IPS-11a (cell line): ENCODE data around the gene TAF9B.
A peak's percentile ranks its signal among the peaks of the same experiment; 100 is the strongest.
"Not testable (repeated sequence)": the region's sequence is repeated elsewhere in the genome, so short reads cannot be mapped to it uniquely, and the experiment has no call there.

Experiments
- H3K4me3 ChIP-seq: one replicate; pipeline ENCODE4 v1.5.1; 2013; ENCODE audit warnings: low read depth, low read length, control low read depth

TAF9B gene

GRCh38 chrX:78116766-78117165 lies 22.7 kb downstream of the TAF9B start:
- H3K4me3 ChIP-seq, result no peak overlapping the region

- no peak overlapping the region for H3K4me3 ChIP-seq
Measured at GRCh38 chrX:78116365-78116764, 23.1 kb downstream of the TAF9B start.

- H3K4me3 ChIP-seq, result no peak overlapping the region
Measured at GRCh38 chrX:78111140-78111931, 28.1 kb downstream of the TAF9B start.

DNA sequence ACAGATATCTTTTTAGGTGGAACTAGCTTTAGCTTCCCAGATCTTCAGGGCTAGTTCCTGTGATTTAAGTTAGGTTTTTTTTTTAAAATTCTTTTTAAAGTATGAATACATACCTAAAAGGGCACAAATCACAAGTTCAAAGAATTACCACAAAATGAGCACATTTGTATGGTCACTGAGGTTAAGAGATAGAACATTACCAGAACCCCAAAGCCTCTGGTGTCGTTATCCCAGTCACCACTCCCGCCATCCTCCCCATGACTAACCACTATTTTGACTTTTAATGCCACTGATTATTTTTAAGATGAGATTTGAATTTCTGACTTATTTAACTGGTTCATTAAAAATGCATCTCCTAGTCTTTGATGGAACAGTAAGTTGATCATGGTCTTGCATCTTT lies 30.0 kb downstream of the TAF9B start:
- no peak overlapping the region for H3K4me3 ChIP-seq

- no peak overlapping the region for H3K4me3 ChIP-seq
Measured at GRCh38 chrX:78106651-78106986, 32.8 kb downstream of the TAF9B start.

GRCh38 chrX:78105944-78106650 lies 33.4 kb downstream of the TAF9B start:
- no peak overlapping the region for H3K4me3 ChIP-seq

- H3K4me3 ChIP-seq, result peak overlapping the region; percentile 88
Measured at GRCh38 chrX:78104447-78105176, 34.8 kb downstream of the TAF9B start.

GRCh38 chrX:78103623-78104446 lies 35.6 kb downstream of the TAF9B start, which contains the start of gene PGK1:
PGK1 (plus strand) TSS chrX:78104248; CDS start chrX:78104341, 93 bp downstream.
- peak within 1 kb of the TSS; percentile 88 for H3K4me3 ChIP-seq

- H3K4me3 ChIP-seq, result peak overlapping the region; percentile 17
Measured at GRCh38 chrX:78103001-78103622, 36.3 kb downstream of the TAF9B start.

GRCh38 chrX:78102091-78102490 lies 37.4 kb downstream of the TAF9B start:
- no peak overlapping the region for H3K4me3 ChIP-seq

- no peak overlapping the region for H3K4me3 ChIP-seq
Measured at GRCh38 chrX:78098108-78098507, 41.3 kb downstream of the TAF9B start.

DNA sequence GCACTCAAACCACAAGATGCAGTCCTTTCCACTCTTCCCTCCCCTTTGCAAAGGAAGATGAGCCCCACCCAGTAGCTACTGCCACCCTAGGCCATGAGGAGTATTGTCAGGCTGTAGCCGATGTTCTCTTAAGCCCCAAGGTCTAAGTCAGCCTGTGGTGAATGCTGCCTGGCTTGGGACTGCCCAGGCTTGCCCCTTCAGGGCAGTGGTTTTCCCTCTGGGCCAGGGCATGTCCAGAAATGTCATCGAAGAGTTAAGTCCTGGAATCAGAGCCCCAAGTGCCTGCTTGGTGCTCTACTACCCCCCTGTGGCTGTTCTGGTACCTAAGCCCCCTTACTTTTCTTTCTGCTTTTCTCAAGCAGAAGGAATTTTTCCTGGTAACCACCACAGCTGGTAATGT lies 47.2 kb downstream of the TAF9B start:
- no peak overlapping the region for H3K4me3 ChIP-seq

GRCh38 chrX:78081413-78081812 lies 58.0 kb downstream of the TAF9B start:
- not testable (repeated sequence) for H3K4me3 ChIP-seq
